GM06990 (cell line): ENCODE data around the gene SYCP2.
A peak's percentile ranks its signal among the peaks of the same experiment; 100 is the strongest.

Source experiments
- DNase-seq: peaks from one replicate; pipeline ENCODE4 v3.0.0-alpha.2; 2011; ENCODE audit not compliant: insufficient read length; ENCODE audit errors: extremely low read depth
- H3K27me3 ChIP-seq: replicated peaks from 2 replicates; pipeline ENCODE4 v1.6.0; 2011; ENCODE audit warnings: low read length; ENCODE audit not compliant: control insufficient read depth, insufficient read depth
- H3K36me3 ChIP-seq: 2 replicates; pipeline ENCODE4 v1.5.1; 2011; ENCODE audit warnings: low read length; ENCODE audit not compliant: control insufficient read depth, insufficient read depth
- H3K4me3 ChIP-seq: replicated peaks from 2 replicates; pipeline ENCODE4 v1.5.1; 2011; ENCODE audit warnings: low read depth, mild to moderate bottlenecking, control low read depth, low read length
- TF ChIP-seq, protein P1 (sequence below): IDR thresholded peaks from 2 replicates; pipeline ENCODE4 v1.5.1; 2011; ENCODE audit warnings: low read length, control low read depth, mild to moderate bottlenecking, inconsistent platforms; ENCODE audit not compliant: insufficient read depth, poor library complexity, severe bottlenecking

The SYCP2 gene

GRCh38 chr20:59828125-59829053 is 105.0 kb downstream of the SYCP2 start:
- no peak for DNase-seq
- H3K4me3 ChIP-seq, result no peak overlapping the region
- H3K36me3 ChIP-seq, result no peaks in the 10 kb centered on the region
- peaks cover 2% of the 10 kb centered on the region; the same call in 1 of the 2 replicates for H3K27me3 ChIP-seq
- TF ChIP-seq, protein P1, sequence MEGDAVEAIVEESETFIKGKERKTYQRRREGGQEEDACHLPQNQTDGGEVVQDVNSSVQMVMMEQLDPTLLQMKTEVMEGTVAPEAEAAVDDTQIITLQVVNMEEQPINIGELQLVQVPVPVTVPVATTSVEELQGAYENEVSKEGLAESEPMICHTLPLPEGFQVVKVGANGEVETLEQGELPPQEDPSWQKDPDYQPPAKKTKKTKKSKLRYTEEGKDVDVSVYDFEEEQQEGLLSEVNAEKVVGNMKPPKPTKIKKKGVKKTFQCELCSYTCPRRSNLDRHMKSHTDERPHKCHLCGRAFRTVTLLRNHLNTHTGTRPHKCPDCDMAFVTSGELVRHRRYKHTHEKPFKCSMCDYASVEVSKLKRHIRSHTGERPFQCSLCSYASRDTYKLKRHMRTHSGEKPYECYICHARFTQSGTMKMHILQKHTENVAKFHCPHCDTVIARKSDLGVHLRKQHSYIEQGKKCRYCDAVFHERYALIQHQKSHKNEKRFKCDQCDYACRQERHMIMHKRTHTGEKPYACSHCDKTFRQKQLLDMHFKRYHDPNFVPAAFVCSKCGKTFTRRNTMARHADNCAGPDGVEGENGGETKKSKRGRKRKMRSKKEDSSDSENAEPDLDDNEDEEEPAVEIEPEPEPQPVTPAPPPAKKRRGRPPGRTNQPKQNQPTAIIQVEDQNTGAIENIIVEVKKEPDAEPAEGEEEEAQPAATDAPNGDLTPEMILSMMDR, result no peak

GRCh38 chr20:59827138-59828056 is 106.0 kb downstream of the SYCP2 start:
- Histone ChIP-seq H3K4me3 (no peak overlapping the region), H3K36me3 (no peaks in the 10 kb centered on the region), H3K27me3 (peaks cover 2% of the 10 kb centered on the region; the same call in 1 of the 2 replicates)
- TF ChIP-seq, protein P1, result no peak
- DNase-seq, result no peak

DNA sequence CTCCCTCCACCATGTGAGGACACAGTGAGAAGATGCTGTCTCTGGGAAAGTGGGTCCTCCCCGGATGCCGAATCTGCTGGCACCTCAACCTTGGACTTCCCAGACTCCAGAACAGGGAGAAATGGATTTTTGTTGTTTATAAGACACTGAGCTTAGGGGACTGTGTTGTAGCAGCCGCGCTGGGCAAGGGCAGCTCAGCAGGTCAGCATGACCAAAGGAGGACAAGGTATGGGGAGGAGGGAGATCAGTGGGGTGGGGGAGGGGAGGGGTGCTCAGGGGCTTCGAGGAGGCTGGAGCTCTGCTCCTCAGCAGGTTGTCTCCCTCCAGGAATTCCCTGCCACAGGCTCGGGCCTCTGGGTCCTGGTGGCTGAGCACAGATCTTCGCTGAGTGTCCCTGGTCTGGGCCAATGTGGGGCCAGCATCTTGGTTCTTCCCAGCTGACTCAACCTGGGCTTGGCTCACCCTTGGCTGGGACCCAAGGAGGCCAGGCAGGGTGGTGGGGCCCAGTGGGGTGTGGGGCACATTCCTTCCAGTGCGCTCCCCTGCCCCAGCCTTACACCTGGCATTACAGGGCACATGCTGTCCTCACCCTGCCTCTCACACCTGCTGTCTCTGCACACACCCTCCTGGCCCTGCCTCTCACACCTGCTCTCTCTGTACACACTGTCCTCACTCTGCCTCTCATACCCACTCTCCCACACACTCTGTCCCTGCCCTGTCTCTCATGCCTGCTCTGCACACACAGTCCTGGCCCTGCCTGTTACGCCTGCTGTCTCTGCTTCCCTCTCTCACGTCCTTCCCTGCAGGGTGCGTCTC is 107.3 kb downstream of the SYCP2 start:
- H3K4me3 ChIP-seq, result no peak overlapping the region
- TF ChIP-seq, protein P1, result no peak
- H3K36me3 ChIP-seq, result no peaks in the 10 kb centered on the region
- DNase-seq, result no peak
- peaks cover 2% of the 10 kb centered on the region; the same call in 1 of the 2 replicates for H3K27me3 ChIP-seq

DNA sequence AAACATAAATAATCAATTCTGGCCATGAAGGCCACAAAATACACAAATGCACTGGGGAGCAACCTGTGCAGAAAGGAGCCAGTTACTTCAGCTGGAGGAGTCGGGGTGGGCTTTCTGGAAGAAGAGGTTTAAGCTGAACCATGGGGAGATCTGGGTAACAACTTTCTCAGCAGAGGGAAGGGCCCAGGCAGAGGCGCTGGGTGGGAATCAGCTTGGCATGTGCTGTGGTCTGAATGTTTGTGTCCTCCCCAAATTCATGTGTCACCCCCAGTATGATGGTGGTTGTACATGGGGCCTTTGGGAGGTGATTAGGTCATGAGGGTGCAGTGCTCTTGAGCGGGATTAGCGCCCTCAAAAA is 107.9 kb downstream of the SYCP2 start:
- TF ChIP-seq, protein P1, result no peak
- H3K4me3 ChIP-seq, result no peak overlapping the region
- no peaks in the 10 kb centered on the region for H3K36me3 ChIP-seq
- DNase-seq, result no peak
- peaks cover 2% of the 10 kb centered on the region; the same call in 1 of the 2 replicates for H3K27me3 ChIP-seq

GRCh38 chr20:59824711-59825562 is 108.5 kb downstream of the SYCP2 start:
- TF ChIP-seq, protein P1, result peak; percentile 3
- Histone ChIP-seq H3K27me3 (peaks cover 2% of the 10 kb centered on the region; the same call in 1 of the 2 replicates), H3K36me3 (no peaks in the 10 kb centered on the region), H3K4me3 (no peak overlapping the region)
- no peak for DNase-seq
